H1 (cell line): Measurements from ENCODE around the gene DYRK1A. TPM values are rescaled to one million over a fixed set of nuclear protein-coding genes. Genes with fewer than 3 reads are reported as not detected.

Source experiments
- CTCF ChIA-PET: fragments of 300-600 bp; sonication (Branson Sonifier 250); formaldehyde crosslinking; loops from one replicate; lab custom pipeline; 2021; ENCODE audit not compliant: partially characterized antibody; lab: Charles Lee
- POLR2A ChIA-PET: fragments of 300-600 bp; sonication (Branson Sonifier 250); formaldehyde crosslinking; loops from one replicate; lab custom pipeline; 2021; ENCODE audit warnings: inconsistent platforms; ENCODE audit not compliant: partially characterized antibody; lab: Charles Lee
- DNase-seq, 2 experiments: peaks; one replicate each; pipeline versions ENCODE4 v3.0.0 to v3.0.0-alpha.2; 2010 to 2022; ENCODE audit warnings: low spot score in 2 of 2, low read depth in 1 of 2, mixed read lengths in 1 of 2
- FAIRE-seq: peaks from 2 replicates; lab custom pipeline; 2011; peaks lifted over from hg19 to GRCh38; lab: Jason Lieb, UNC
- H2AFZ ChIP-seq: 2 replicates; pipeline ENCODE4 v1.8.1; 2012; ENCODE audit warnings: low read length, inconsistent platforms
- H2AK5ac ChIP-seq: 2 replicates; pipeline ENCODE4 v1.6.1; 2013; ENCODE audit warnings: low read depth, low read length
- H2BK120ac ChIP-seq: replicated peaks from 2 replicates; pipeline ENCODE3; 2013; ENCODE audit warnings: low read depth, low read length, inconsistent platforms
- H2BK12ac ChIP-seq: 2 replicates; pipeline ENCODE4 v1.6.1; 2013; ENCODE audit warnings: low read depth, low read length
- H2BK15ac ChIP-seq: 2 replicates; pipeline ENCODE4 v1.6.1; 2013; ENCODE audit warnings: low read length
- H2BK20ac ChIP-seq: 2 replicates; pipeline ENCODE4 v1.6.1; 2013; ENCODE audit warnings: low read length
- H2BK5ac ChIP-seq: 2 replicates; pipeline ENCODE4 v1.6.1; 2013; ENCODE audit warnings: low read depth, low read length
- H3K14ac ChIP-seq: 2 replicates; pipeline ENCODE4 v1.6.1; 2013; ENCODE audit warnings: inconsistent platforms; ENCODE audit not compliant: insufficient read length
- H3K18ac ChIP-seq: 2 replicates; pipeline ENCODE4 v1.6.1; 2013; ENCODE audit warnings: low read length; ENCODE audit errors: extremely low read depth
- H3K23ac ChIP-seq: 2 replicates; pipeline ENCODE4 v1.6.1; 2013; ENCODE audit warnings: inconsistent platforms; ENCODE audit not compliant: insufficient read length
- H3K23me2 ChIP-seq: 2 replicates; pipeline ENCODE4 v1.6.1; 2013; ENCODE audit warnings: low read depth, low read length
- H3K27ac ChIP-seq: 2 replicates; pipeline ENCODE4 v1.6.1; 2011; ENCODE audit warnings: low read depth, low read length, inconsistent platforms
- H3K27me3 ChIP-seq, 4 experiments: replicated peaks in 1 of 4; 1 replicate in 1 of 4; 2 replicates in 3 of 4; pipeline versions ENCODE4 v1.6.1 to v1.8.1; 2011 to 2013; ENCODE audit warnings: low read length in 3 of 4, mild to moderate bottlenecking in 3 of 4, inconsistent platforms in 2 of 4, mixed read lengths in 2 of 4, moderate library complexity in 1 of 4; ENCODE audit not compliant: control insufficient read depth in 3 of 4, insufficient read depth in 3 of 4; ENCODE audit errors: extremely low read depth in 1 of 4
- H3K36me3 ChIP-seq, 4 experiments: 2 replicates each; pipeline versions ENCODE4 v1.6.1 to v1.8.1; 2011 to 2013; ENCODE audit warnings: mild to moderate bottlenecking in 4 of 4, low read length in 3 of 4, moderate library complexity in 2 of 4, control low read depth in 1 of 4, inconsistent platforms in 1 of 4; ENCODE audit not compliant: insufficient read depth in 4 of 4, control insufficient read depth in 2 of 4
- H3K4ac ChIP-seq: replicated peaks from 2 replicates; pipeline ENCODE3; 2013; ENCODE audit warnings: low read length, low read depth, mixed read lengths, inconsistent platforms; ENCODE audit not compliant: insufficient read length
- H3K4me1 ChIP-seq, 4 experiments: replicated peaks in 1 of 4; 1 replicate in 1 of 4; 2 replicates in 3 of 4; pipeline versions ENCODE4 v1.6.1 to v1.8.1; 2011 to 2013; ENCODE audit warnings: low read length in 3 of 4, inconsistent platforms in 2 of 4, mixed read lengths in 1 of 4; ENCODE audit not compliant: insufficient read depth in 4 of 4, control insufficient read depth in 3 of 4
- H3K4me2 ChIP-seq, 2 experiments: 2 replicates each; pipeline versions ENCODE4 v1.6.1 to v1.8.1; 2011 to 2013; ENCODE audit warnings: low read depth in 2 of 2, low read length in 2 of 2, control low read depth in 1 of 2, inconsistent platforms in 1 of 2, mild to moderate bottlenecking in 1 of 2; ENCODE audit not compliant: insufficient read depth in 1 of 2
- H3K4me3 ChIP-seq, 4 experiments: fragments of 200-600, 300-600 bp in 1 of 4; sonication (generic), shearing (Covaris generic), sonication (Bioruptor Twin) in 1 of 4; 2 replicates each; pipeline versions ENCODE4 v1.5.1 to v1.8.1; 2011 to 2016; ENCODE audit warnings: low read length in 4 of 4, low read depth in 3 of 4, control low read depth in 2 of 4, inconsistent platforms in 2 of 4, mild to moderate bottlenecking in 2 of 4, mixed read lengths in 1 of 4, moderate library complexity in 1 of 4; ENCODE audit not compliant: insufficient read depth in 2 of 4; ENCODE audit errors: extremely low read depth in 1 of 4
- H3K56ac ChIP-seq: replicated peaks from 2 replicates; pipeline ENCODE3; 2013; ENCODE audit warnings: low read depth, mild to moderate bottlenecking, mixed read lengths, low read length, inconsistent platforms; ENCODE audit not compliant: insufficient read length
- H3K79me1 ChIP-seq: 2 replicates; pipeline ENCODE4 v1.6.1; 2013; ENCODE audit warnings: low read depth, low read length, control low read depth
- H3K79me2 ChIP-seq, 2 experiments: 2 replicates each; pipeline versions ENCODE4 v1.6.1 to v1.8.1; 2012 to 2013; ENCODE audit warnings: low read length in 2 of 2, mild to moderate bottlenecking in 2 of 2, inconsistent platforms in 1 of 2; ENCODE audit not compliant: insufficient read depth in 2 of 2, control insufficient read depth in 1 of 2
- H3K9ac ChIP-seq, 4 experiments: replicated peaks in 1 of 4; 1 replicate in 1 of 4; 2 replicates in 3 of 4; pipeline versions ENCODE4 v1.6.1 to v1.8.1; 2011 to 2013; ENCODE audit warnings: low read depth in 3 of 4, low read length in 3 of 4, control low read depth in 2 of 4, mild to moderate bottlenecking in 2 of 4, moderate library complexity in 2 of 4, inconsistent platforms in 1 of 4; ENCODE audit errors: extremely low read depth in 1 of 4
- H3K9me3 ChIP-seq, 2 experiments: 2 replicates each; pipeline versions ENCODE4 v1.6.1 to v1.8.1; 2012 to 2013; ENCODE audit warnings: mild to moderate bottlenecking in 2 of 2, moderate library complexity in 2 of 2, control low read depth in 1 of 2, inconsistent platforms in 1 of 2, low read depth in 1 of 2, low read length in 1 of 2, mixed read lengths in 1 of 2; ENCODE audit not compliant: insufficient read depth in 2 of 2
- H4K20me1 ChIP-seq, 2 experiments: replicated peaks in 1 of 2; 2 replicates each; pipeline versions ENCODE3 to v1.8.1; 2011 to 2013; ENCODE audit warnings: inconsistent platforms in 2 of 2, low read length in 2 of 2, mild to moderate bottlenecking in 1 of 2; ENCODE audit not compliant: insufficient read depth in 2 of 2, control insufficient read depth in 1 of 2
- H4K5ac ChIP-seq: 2 replicates; pipeline ENCODE4 v1.6.1; 2013; ENCODE audit warnings: low read length, low read depth, mixed read lengths, inconsistent platforms; ENCODE audit not compliant: insufficient read length
- H4K8ac ChIP-seq: 2 replicates; pipeline ENCODE4 v1.8.0; 2013; ENCODE audit warnings: mild to moderate bottlenecking, moderate library complexity, low read length, inconsistent platforms; ENCODE audit not compliant: insufficient read depth; ENCODE audit errors: extremely low read depth
- H4K91ac ChIP-seq: replicated peaks from 2 replicates; pipeline ENCODE3; 2013; ENCODE audit warnings: low read length, mixed read lengths, inconsistent platforms; ENCODE audit not compliant: insufficient read length
- BACH1 ChIP-seq: IDR thresholded peaks from 2 replicates; pipeline ENCODE4 v1.6.1; 2012; ENCODE audit warnings: low read length, improper control_type of control experiment
- CHD2 ChIP-seq: IDR thresholded peaks from 2 replicates; pipeline ENCODE4 v1.6.1; 2012; ENCODE audit warnings: low read length, improper control_type of control experiment
- JUND ChIP-seq: IDR thresholded peaks from 2 replicates; pipeline ENCODE4 v1.6.1; 2011; ENCODE audit warnings: mild to moderate bottlenecking, improper control_type of control experiment, low read length
- MAFK ChIP-seq: IDR thresholded peaks from 2 replicates; pipeline ENCODE4 v1.6.1; 2012; ENCODE audit warnings: low read depth, mild to moderate bottlenecking, improper control_type of control experiment, low read length
- POLR2A ChIP-seq, 2 experiments: IDR thresholded peaks; 1 replicate in 1 of 2; 2 replicates in 1 of 2; pipeline ENCODE4 v1.6.1; 2011; ENCODE audit warnings: low read depth in 2 of 2, low read length in 2 of 2, mild to moderate bottlenecking in 2 of 2; ENCODE audit errors: control extremely low read depth in 1 of 2
- SP1 ChIP-seq: IDR thresholded peaks from 2 replicates; pipeline ENCODE4 v1.6.1; 2011; ENCODE audit warnings: low read depth, low read length
- WGBS, 2 experiments: shearing (Covaris generic) in 1 of 2; methylation state at CpG; one replicate each; pipeline versions ENCODE4 v1.1.6 to v1.1.7; 2013 to 2015; ENCODE audit warnings: low lambda C conversion rate in 2 of 2, mixed read lengths in 2 of 2, inconsistent platforms in 1 of 2, low coverage in 1 of 2, missing lambda C conversion rate in 1 of 2; ENCODE audit not compliant: insufficient replicate concordance in 2 of 2, insufficient coverage in 1 of 2, insufficient read length in 1 of 2; ENCODE audit errors: extremely low coverage in 1 of 2, missing lambda C conversion rate in 1 of 2; 5-methylcytosine and 5-hydroxymethylcytosine counted together
- polyA plus RNA-seq, 7 experiments: library from polyadenylated mRNA; depleted of rRNA in 3 of 7; stranded (reverse) in 5 of 7; unstranded in 2 of 7; fragments of >200 nt in 5 of 7; fragments of 200-250 nt in 2 of 7; gene quantifications; 1 replicate in 5 of 7; 2 replicates in 1 of 7; 4 replicates in 1 of 7; pipeline versions ENCODE4 v1.2.1 to v1.2.3, GENCODE V29; 2011 to 2013; ENCODE audit warnings: missing spikeins in 2 of 7, mixed read lengths in 2 of 7
- total RNA-seq: library from RNA; stranded (reverse); fragmentation: NEBNext Ultra II Directional; extraction: Animal tissue kit (Norgen Biotek cat#: 25700); gene quantifications from 2 replicates; pipeline ENCODE4 v1.2.1, GENCODE V29; 2021
- TF ChIP-seq, protein P1 (sequence below): IDR thresholded peaks from 2 replicates; pipeline ENCODE4 v1.6.1; 2012; ENCODE audit warnings: inconsistent platforms
- TF ChIP-seq, protein P2 (sequence below): IDR thresholded peaks from 2 replicates; pipeline ENCODE4 v1.6.1; 2012; ENCODE audit warnings: inconsistent platforms

The DYRK1A gene
- total and polyA plus RNA-seq, 2 of the 8 experiments (the other 6 are each of a cell fraction or from before 2014, with no cell fraction given), result 61.1 to 62.2 TPM

DNA sequence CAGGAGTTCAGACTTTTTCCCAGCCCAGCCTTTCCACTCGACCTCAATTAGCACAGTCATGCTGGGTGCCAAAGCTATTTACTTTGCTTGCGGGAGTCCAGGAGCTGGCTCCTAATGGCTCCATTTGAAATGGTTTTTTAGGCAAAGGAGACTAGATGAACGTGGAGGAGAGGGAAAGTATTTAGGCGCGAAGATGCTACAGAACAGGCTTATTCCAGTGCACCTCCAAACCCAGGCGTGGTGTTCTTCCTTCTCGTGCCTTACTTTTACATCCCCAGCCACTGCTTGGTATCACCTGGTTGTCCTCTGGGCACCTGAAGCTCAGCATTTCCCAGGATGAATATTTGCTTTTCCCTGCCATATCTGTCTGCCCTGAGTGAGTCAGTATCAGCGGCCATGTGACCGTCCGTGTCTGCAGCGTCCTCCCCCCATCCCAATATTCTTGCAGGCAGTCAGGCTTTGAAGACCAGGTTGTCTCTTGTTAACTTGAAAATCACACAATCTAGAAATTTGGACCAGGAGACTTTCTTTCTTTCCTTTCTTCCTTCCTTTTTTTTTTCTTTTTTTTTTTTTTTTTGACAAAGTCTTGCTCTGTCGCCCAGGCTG lies 198.5 kb downstream of the DYRK1A start:
- CTCF ChIA-PET, result interaction anchor here (1.7 to 2.4 kb wide), 4 partner anchors 19 to 109 kb away, joined by 4 to 10 read pairs (median 6); no protein-coding TSS in a partner anchor
- H3K23me2 ChIP-seq, result peaks cover 5% of the 10 kb centered on the region; the same call in 1 of the 2 replicates
- H3K18ac ChIP-seq, result 0 out of 2 replicates have a peak overlapping the region, but pooled peaks have one; percentile 54
- H2AFZ ChIP-seq, result no peak overlapping the region
- H4K5ac ChIP-seq, result peak overlapping the region; percentile 65
- POLR2A ChIA-PET, result interaction anchor here (0.7 to 3.3 kb wide), 4 partner anchors 11 to 35 kb away, joined by 3 to 26 read pairs (median 16); no protein-coding TSS in a partner anchor
- H3K14ac ChIP-seq, result no peak overlapping the region
- H4K8ac ChIP-seq, result no peak overlapping the region; the same call in 1 of the 2 replicates
- DNase-seq, result peak in 1 of 2 experiments; percentile 56
- TF ChIP-seq, protein P1, sequence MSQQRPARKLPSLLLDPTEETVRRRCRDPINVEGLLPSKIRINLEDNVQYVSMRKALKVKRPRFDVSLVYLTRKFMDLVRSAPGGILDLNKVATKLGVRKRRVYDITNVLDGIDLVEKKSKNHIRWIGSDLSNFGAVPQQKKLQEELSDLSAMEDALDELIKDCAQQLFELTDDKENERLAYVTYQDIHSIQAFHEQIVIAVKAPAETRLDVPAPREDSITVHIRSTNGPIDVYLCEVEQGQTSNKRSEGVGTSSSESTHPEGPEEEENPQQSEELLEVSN, result peak; percentile 84
- TF ChIP-seq JUND (no peak), POLR2A (IDR thresholded peaks at IDR 0.05; ENCODE audit: control extremely low read depth in 1 of 2, low read depth in 2 of 2, low read length in 2 of 2) (peak in 1 of 2 experiments; percentile 4; a peak in 1 of 3 replicates), SP1 (0 out of 2 replicates have a peak, but pooled peaks have one; percentile 30), CHD2 (no peak), MAFK (peak; percentile 74), BACH1 (peak; percentile 88)
- TF ChIP-seq, protein P2, sequence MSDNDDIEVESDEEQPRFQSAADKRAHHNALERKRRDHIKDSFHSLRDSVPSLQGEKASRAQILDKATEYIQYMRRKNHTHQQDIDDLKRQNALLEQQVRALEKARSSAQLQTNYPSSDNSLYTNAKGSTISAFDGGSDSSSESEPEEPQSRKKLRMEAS, result peak; percentile 49
- TF ChIP-seq, all 59 proteins: peak for 6
- Histone ChIP-seq H3K4ac (peak overlapping the region; percentile 73), H3K4me2 (peak overlapping the region; percentile 55 to 74), H4K91ac (peak overlapping the region; percentile 30), H3K79me2 (no peaks in the 10 kb centered on the region), H2BK15ac (no peak overlapping the region), H3K79me1 (no peaks in the 10 kb centered on the region), H3K9ac (no peak overlapping the region), H3K4me1 (peaks cover 4 to 16% (median 12%) of the 10 kb centered on the region in 4 experiments), H3K23ac (no peak overlapping the region), H3K4me3 (peak overlapping the region in 1 of 4 experiments; percentile 47; a peak in 3 of 8 replicates), H2AK5ac (no peak overlapping the region), H2BK5ac (0 out of 2 replicates have a peak overlapping the region, but pooled peaks have one; percentile 14), H2BK12ac (peak overlapping the region; percentile 51; the same call in 1 of the 2 replicates), H2BK120ac (no peak overlapping the region), H3K27me3 (peaks cover 0 to 7% (median 3%) of the 10 kb centered on the region in 4 experiments; a peak in 5 of 7 replicates), H3K9me3 (peaks cover 0 to 9% of the 10 kb centered on the region in 2 experiments; a peak in 1 of 4 replicates), H3K27ac (0 out of 2 replicates have a peak overlapping the region, but pooled peaks have one; percentile 13), H3K56ac (no peak overlapping the region), H3K36me3 (no peaks in the 10 kb centered on the region), H2BK20ac (peak overlapping the region; percentile 4; the same call in 1 of the 2 replicates), H4K20me1 (no peaks in the 10 kb centered on the region)
- FAIRE-seq, result no peak
- WGBS, 2 experiments, result 67% methylated on average over 11 of the region's 12 CpGs; no CpG with 5 or more reads in 1 of the 2 experiments
